Posterior vena cava (tissue), 2 donors: ENCODE data around the gene METAP2. TPM values are rescaled to one million over a fixed set of nuclear protein-coding genes. Genes with fewer than 3 reads are reported as not detected.
"Not testable (repeated sequence)": the region's sequence is repeated elsewhere in the genome, so short reads cannot be mapped to it uniquely, and the experiment has no call there.

Source experiments
- DNase-seq: peaks from one replicate; pipeline ENCODE4 v3.0.0-alpha.2; 2020; ENCODE audit warnings: low spot score
- intact Hi-C, 2 donors: fragments of 100-400 bp; cut with DNase I; formaldehyde crosslinking; loops; one replicate each; pipeline versions ENCODE4 v1.14.1 to v1.14.2; 2022 to 2023
- total RNA-seq, 2 donors: library from RNA; stranded (reverse); fragmentation: NEBNext Ultra II Directional; extraction: Animal tissue kit (Norgen Biotek cat#: 25700); gene quantifications; one replicate each; pipeline ENCODE4 v1.2.1, GENCODE V29; 2021
- donor health status: DM: yes; HTN: yes; CAD: no.
- donor health status: DM: yes; HTN: yes; CAD: no.

The METAP2 gene
- total RNA-seq, 2 donors from 2014 or later, result 46.9 to 51.0 TPM

- DNase-seq, result no peak
- intact Hi-C loops, result no loop called here
Measured at GRCh38 chr12:95460105-95460504, 13.8 kb upstream of the METAP2 start.

GRCh38 chr12:95460896-95461295, 13.1 kb upstream of the METAP2 start:
- no peak for DNase-seq
- intact Hi-C loops, result no loop called here

DNA sequence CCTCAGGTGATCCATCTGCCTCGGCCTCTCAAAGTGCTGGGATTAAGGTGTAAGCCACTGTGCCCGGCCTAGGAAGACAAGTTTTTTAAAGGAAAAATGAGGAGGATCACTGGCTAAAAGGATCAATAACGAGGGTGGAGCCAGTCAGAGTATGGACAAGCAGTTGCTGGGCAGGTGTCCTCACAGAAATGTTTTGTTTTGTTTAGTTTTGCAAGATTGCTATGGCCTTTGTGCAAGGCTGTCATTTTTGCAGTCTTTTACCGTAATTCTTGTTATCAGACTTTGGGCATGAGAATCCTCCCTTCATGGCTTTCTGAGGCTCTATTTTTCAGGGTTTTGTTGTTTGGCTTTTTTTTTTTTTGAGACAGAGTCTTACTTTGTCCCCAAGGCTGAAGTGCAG, 11.9 kb upstream of the METAP2 start:
- intact Hi-C loops, result no loop called here
- no peak for DNase-seq

DNA sequence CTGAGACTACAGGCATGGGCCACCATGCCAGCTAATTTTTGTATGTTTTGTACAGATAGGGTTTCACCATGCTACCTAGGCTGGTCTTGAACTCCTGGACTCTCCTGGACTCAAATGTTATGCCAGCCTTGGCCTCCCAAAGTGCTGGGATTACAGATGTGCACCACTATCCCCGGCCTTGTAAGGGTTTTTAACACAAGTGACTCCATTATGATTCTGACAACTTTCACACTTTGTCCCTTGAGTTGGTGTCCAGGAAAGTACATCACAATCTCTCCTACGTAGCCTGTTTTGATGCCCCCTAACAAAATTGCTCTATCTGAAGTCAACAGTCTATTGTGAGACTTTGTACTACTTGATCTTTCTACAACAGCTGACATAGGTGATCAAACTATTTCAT, 11.4 kb upstream of the METAP2 start:
- DNase-seq, result no peak
- intact Hi-C loops, result no loop called here

GRCh38 chr12:95463050-95463449, 10.9 kb upstream of the METAP2 start:
- intact Hi-C loops, result no loop called here
- DNase-seq, result no peak

DNA sequence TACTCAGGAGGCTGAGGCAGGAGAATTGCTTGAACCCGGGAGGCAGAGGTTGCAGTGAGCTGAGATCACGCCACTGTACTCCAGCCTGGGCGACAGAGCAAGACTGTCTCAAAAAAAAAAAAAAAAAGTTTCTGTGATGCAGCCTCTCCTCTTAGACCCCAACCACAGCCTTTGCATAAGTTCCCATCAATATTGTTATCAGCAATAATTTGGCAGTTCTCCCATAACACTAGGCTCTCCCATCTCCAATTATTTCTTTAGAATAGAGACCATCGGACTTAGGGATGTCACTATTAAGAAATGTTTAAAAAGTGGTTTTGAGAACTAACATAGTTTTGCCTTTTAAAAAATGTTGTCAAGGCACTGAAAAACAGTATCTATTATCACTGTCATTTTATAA, 10.2 kb upstream of the METAP2 start:
- intact Hi-C loops, result not testable (repeated sequence)

GRCh38 chr12:95465275-95465674, 8.7 kb upstream of the METAP2 start:
- no peak for DNase-seq
- intact Hi-C loops, result no loop called here

More for the DNA sequence above, 10.2 kb upstream of the METAP2 start:
- DNase-seq, result not testable (repeated sequence)

- intact Hi-C loops, result no loop called here
- DNase-seq, result no peak
Measured at GRCh38 chr12:95470300-95470699, 3.7 kb upstream of the METAP2 start.

GRCh38 chr12:95473231-95473883, 595 bp upstream of the METAP2 start:
- DNase-seq, result no peak
- intact Hi-C loops, result no loop called here

DNA sequence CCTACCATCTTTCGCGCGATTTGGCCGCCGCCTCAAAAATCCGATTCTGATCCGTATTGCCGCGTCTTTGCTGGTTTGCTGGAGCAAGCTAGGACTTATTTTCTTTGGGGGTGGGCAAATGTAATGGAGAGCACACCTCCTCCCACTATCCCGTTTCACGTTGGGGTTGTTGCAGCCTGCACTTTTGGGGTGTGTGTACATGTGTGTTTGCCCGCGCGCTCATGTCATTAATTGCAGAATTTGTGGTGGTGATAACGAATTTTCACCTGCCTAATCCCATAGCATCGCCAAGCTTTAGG, 657 bp downstream of the METAP2 start:
- no peak for DNase-seq
- intact Hi-C loops, result no loop called here

GRCh38 chr12:95480230-95480629, 6.3 kb downstream of the METAP2 start:
- intact Hi-C loops, result no loop called here
- DNase-seq, result no peak

DNA sequence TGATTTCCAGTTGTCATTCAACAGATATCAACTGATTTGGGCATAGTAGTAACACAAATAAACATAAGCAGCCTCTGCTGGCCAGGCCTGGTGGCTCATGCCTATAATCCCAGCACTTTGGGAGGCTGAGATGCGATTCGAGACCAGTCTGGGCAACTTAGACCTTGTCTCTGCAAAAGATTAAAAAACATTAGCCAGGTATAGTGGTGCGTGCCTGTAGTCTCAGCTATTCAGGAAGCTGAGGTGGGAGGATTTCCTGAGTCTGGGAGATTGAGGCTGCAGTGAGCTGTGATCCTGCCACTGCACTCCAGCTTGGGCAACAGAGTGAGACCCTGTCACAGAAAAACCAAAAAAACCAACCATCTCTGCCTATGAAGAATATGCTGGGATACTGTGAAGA, 7.1 kb downstream of the METAP2 start:
- no peak for DNase-seq
- intact Hi-C loops, result no loop called here

- intact Hi-C loops, result no loop called here
- DNase-seq, result no peak
Measured at GRCh38 chr12:95481888-95482287, 7.9 kb downstream of the METAP2 start.

GRCh38 chr12:95482564-95482963, 8.6 kb downstream of the METAP2 start:
- DNase-seq, intact Hi-C loops: not testable (repeated sequence)

GRCh38 chr12:95484524-95484923, 10.6 kb downstream of the METAP2 start:
- intact Hi-C loops, result no loop called here
- no peak for DNase-seq

GRCh38 chr12:95487024-95487423, 13.1 kb downstream of the METAP2 start:
- no peak for DNase-seq
- intact Hi-C loops, result no loop called here

- intact Hi-C loops, result no loop called here
Measured at GRCh38 chr12:95492462-95492861, 18.5 kb downstream of the METAP2 start.

GRCh38 chr12:95494888-95495287, 20.9 kb downstream of the METAP2 start:
- intact Hi-C loops, result no loop called here
- no peak for DNase-seq

More at GRCh38 chr12:95492462-95492861, 18.5 kb downstream of the METAP2 start:
- DNase-seq, result no peak

DNA sequence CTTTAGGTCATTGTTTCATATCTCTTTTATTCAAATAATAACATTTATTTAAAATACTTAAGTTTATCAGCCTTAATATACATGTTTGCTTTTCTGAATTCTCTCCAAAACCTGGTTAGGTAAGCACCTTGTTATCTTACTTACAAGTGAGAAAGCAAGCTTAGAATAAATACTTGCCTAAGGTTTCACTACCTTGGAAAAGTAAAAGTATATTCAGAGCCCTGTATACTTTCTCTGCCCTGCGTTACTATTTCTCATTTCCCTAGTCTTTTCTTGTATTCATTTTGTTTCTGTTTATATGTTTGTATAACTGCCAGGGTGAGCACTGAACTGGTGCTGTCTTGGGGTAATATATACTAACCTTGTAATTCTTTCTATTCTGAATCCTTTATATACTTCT, 21.5 kb downstream of the METAP2 start:
- intact Hi-C loops, result no loop called here
- no peak for DNase-seq

- intact Hi-C loops, result no loop called here
- no peak for DNase-seq
Measured at GRCh38 chr12:95497031-95497430, 23.1 kb downstream of the METAP2 start.

DNA sequence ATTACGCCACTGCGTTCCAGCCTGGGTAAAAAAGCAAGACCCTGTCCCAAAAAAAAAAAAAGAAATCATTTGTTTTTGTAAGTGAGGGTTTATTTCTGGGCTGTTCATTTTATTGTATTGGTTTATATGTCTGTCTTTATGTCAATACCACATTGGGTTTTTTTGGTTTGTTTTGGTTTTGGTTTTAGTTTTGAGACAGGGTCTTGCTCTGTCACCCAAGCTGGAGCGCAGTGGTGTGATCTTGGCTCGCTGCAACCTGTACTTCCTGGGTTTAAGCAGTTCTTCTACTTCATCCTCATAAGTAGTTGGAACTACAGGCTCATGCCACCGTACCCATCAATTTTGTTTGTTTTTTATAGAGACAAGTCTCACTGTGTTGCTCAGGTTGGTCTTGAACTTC, 25.0 kb downstream of the METAP2 start:
- intact Hi-C loops, result no loop called here
- DNase-seq, result no peak

DNA sequence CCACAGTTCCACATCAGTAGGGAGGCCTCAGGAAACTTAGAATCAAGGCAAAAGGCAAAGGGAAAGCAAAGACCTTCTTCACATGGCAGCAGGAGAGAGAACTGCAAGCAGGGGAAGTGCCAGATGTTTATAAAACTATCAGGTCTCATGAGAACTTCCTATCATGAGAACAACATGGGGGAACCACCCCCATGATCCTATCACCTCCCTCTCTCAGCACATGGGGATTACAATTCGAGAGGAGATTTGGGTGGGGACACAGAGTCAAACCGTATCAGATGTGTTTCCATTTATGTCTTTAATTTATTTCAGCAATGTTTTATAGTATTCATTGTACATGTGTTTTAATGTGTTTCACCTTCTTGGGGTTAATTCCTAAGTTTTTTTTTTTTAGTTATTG, 25.8 kb downstream of the METAP2 start:
- intact Hi-C loops, result no loop called here
- no peak for DNase-seq
